Left cardiac atrium (tissue), 4 donors: ENCODE measurements around the gene MAPK14. TPM values are rescaled to one million over a fixed set of nuclear protein-coding genes. Genes with fewer than 3 reads are reported as not detected.
"Not testable (repeated sequence)": the region's sequence is repeated elsewhere in the genome, so short reads cannot be mapped to it uniquely, and the experiment has no call there.

ENCODE experiments used
- ATAC-seq, 2 donors: fragments of 200-7000 bp; cut with Tn5 transposase; one replicate each; pipeline ENCODE4 v1.9.1; 2020; ENCODE audit warnings: mild to moderate bottlenecking in 2 of 2, moderate library complexity in 2 of 2
- DNase-seq: peaks from one replicate; pipeline ENCODE4 v3.0.0-alpha.2; 2020
- intact Hi-C, 2 donors: fragments of 100-400 bp; cut with DNase I; formaldehyde crosslinking; loops; one replicate each; pipeline versions ENCODE4 v1.14.1 to v1.15.1; 2022 to 2023
- total RNA-seq, 2 donors: library from RNA; stranded (reverse); fragmentation: NEBNext Ultra II Directional; extraction: Animal tissue kit (Norgen Biotek cat#: 25700); gene quantifications; one replicate each; pipeline ENCODE4 v1.2.1, GENCODE V29; 2021
- donor health status: DM: no; HTN: yes; CAD: no.
- donor health status: DM: no; HTN: yes; CAD: no; lungs with severe emphysema.
- donor health status: DM: yes; HTN: yes; CAD: no.
- donor health status: Dilated cardiomyopathy.

Gene MAPK14
- total RNA-seq, 2 donors from 2014 or later, result 36.1 to 38.4 TPM

DNA sequence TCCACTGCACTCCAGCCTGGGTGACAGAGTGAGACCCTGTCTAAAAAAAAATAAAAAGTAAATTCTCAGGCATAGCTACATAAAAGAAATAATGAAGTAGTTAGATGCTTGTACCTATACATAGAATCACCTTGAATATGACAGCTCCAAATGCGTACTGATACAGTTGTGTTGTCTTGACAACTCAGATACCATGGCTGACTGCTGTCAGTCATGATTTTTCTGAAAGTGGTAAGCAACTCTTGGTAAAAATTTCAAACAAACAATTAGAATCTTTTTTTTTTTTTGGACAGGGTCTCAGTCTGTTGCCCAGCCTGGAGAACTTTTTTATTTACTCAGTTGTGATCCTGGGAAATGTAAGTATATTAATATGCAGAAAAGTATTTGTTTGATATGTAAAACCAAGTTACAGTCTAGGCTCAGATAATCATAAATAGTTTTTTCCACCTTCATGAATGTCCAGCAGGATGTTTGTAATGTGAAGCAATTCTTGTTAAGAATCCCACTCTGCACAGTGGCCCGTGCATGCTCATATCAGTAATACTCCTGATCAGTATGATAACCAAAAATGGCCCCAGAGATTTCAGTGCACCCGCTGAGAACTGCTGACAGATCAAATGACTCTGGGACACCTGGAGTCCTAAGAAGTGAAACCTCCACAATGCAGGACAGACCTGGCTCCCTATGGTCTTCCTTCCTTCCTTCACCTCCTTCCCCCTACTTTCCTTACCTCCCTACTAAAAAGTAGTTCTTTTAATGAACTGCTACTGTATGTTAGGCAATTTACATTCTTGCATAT lies 88.7 kb downstream of the MAPK14 start:
- ATAC-seq (no peak), DNase-seq (no peak)
- intact Hi-C loops, result no loop called here

DNA sequence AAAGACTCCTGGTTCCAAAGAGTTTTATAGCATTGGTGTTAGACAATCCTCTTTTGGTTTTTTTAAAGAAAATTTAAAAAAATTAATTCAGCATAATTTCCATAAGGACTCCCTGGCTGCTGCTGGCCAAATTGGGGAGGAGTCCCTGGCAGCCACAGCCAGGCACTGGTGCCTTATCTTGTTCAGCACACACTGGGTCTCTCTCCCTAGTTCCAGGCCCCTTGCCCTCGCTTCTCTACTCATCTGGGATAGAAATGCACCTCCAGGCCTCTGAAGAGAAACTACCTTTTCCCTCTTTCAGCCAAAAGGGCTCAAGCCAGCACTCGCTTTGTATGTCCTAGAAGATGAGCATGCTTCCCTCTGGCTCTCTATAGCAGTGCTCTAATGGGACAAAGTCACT lies 89.3 kb downstream of the MAPK14 start:
- no peak for ATAC-seq
- DNase-seq, result no peak
- intact Hi-C loops, result no loop called here

DNA sequence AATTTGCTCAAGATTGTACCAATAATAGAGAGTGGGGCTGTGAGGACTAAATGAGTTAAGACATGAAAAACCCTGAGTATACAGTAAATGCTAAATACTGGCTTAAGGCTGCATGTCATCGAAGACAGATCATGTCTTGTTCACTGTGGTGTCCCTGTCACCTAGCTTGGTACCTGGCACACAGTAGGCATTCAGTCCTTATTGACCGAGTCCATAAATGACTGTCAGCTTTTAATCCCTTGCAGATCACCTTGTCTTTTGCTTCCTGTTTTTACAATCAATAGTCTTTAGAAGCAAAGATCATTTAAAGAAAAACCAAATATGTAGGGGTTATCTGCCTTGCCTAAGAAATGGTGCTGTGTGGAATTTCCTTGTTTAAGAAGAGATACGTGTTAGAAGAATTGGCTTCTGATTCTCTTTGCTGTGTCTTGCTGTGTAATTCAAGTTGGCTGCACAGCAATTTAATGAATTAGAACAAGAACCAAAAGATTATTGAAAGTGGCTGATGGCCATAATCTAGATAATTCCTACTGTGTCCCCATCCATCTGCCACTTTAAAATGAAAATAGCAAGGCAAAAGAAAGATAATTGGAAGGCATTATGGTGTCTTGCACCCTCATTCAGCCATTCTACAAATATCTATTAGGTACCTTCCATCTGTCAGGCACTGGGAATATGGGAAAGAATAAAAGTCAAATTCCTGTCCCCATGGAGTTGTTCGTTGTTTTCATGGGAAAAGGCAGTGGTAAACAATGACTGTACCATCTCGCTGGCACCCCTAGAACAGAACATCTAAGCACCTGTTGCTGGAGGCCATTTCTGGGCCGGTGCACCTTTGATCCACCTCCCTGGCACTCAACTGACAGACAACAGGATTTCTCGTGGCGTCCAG lies 90.3 kb downstream of the MAPK14 start:
- intact Hi-C loops, result no loop called here

DNA sequence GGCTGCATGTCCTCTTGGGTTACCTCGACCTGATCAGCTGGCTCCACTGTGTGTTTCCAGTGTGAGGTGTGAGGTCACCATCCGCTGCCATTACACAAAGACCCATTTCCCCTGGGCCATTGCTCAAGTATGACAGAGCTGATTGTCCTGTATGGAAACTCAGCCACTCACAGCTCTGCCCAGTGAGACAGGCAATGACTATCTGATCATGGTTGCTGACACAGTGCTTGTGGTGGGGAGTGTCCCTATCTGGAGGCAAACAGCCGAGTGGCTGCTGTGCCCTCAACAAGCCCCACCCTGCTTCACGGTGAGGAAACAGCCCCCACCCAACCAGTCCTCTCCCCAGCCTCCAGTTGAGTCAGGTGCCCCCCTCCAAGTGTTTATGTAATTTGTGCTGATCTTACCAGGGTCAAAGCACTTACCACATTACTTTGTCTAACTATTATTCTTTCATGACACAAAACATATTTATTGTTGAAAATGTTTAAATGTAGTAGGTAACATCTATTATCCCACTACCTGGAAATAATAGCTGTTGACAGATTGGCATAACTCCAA lies 91.0 kb downstream of the MAPK14 start:
- ATAC-seq (peak in 1 of 2 donors; percentile 25), DNase-seq (no peak)
- intact Hi-C loops, result no loop called here

More for the DNA sequence above, 90.3 kb downstream of the MAPK14 start:
- ATAC-seq (no peak), DNase-seq (no peak)

DNA sequence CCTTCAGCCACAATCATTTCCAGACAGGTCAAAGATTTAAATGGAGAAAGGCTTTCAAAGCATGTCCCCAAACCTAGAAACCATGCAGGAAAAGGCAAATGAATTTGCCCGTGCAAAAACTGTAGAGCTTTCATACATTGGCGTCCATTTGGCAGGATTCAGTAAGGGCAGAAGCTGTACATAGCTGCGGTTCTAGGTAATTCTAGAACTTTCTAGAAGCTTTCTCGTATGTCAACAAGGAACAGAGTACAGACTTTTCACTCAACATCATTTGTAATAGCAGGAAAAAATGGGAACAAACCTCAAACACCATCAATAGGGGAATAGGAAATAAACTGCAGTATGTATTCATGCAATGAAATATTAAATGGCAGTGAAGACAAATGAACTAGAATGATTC lies 91.6 kb downstream of the MAPK14 start:
- intact Hi-C loops, result no loop called here
- ATAC-seq (no peak), DNase-seq (no peak)

DNA sequence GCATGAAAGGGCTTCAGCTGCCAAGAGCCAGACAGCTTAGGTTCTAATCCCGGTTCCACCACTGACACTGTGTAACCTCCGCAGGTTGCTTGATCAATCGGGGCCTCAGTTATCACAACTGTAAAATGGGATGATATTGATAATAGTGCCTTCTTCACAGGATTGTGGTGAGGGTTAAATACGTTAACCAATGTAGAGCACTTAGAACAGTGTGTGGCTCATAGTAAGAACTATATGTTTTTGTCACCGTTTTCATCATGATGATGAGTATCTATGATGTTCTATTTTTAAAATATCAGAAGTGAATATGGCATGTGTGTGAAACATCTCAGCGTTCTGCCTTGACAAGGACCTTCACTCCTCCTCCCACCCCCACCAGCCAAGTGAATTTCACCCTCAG lies 92.4 kb downstream of the MAPK14 start:
- no peak for DNase-seq
- intact Hi-C loops, result loop anchor here in 1 of 2 donors (5.0 kb wide), 1 partner anchor 77 kb away; the partner anchor contains the start of gene BRPF3
- no peak for ATAC-seq

DNA sequence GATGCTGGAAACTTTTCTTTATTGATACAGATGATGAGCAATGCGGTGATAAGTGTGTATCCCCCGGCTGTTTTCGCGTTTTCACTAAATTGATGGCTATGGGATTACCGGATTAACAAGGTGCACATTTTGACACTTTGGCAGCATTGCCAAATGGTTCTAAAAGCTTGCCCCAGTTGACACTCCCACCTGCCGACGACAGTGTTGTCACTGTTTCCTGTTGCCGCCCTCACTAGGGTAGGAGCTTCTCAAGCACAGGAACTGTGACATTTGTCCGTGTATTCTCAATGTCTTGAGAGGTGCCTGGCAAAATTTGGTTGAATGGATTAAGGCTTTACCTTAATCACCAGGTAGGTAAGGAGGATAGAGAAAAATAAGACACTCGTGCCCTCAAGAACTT lies 92.9 kb downstream of the MAPK14 start:
- peak in 1 of 2 donors; percentile 32 for ATAC-seq
- intact Hi-C loops, result loop anchor here in 1 of 2 donors (5.0 kb wide), 1 partner anchor 77 kb away; the partner anchor contains the start of gene BRPF3
- DNase-seq, result no peak

DNA sequence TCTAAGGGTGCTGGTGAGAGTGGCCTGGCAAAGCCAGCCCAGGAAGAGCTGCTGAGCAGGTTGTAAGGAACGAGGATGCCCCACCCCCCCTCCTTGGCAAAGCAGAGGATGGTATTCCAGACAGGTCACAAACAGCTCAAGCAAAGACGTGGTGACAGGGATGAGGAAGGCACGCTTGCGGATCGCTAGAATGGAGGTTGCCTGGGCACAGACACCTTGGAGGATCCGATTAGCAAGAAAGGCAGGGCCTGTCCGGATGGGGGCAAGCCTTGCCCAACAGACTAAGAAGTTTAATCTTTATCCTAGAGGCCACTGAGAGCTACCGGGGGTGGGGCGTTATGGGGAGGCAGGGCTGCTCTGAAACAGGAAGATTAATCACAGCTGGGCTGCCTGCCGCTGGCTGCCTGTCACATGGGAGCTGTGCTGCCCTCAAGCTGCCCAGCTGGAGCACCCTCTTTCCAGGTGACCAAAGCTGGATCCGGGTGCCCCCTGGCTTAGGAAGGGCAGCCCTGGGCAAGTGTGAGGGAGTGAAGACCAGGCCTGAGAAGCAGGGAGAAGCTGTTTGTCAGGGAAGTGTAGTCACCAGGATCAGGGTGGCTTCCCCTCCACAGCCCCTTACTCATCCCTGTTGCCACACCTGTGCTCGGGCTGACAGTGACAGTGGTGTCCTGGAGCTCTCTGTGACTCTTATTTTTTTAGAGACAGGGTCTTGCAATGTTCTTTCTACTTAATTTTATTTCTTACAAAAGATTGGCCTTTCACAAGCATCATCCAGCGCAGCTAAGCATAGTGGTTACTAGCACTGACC lies 93.6 kb downstream of the MAPK14 start:
- peak; percentile 56 for DNase-seq
- peak; percentile 55 to 71 for ATAC-seq
- intact Hi-C loops, result loop anchor here in 1 of 2 donors (5.0 kb wide), 1 partner anchor 76 kb away; the partner anchor contains the start of gene BRPF3

DNA sequence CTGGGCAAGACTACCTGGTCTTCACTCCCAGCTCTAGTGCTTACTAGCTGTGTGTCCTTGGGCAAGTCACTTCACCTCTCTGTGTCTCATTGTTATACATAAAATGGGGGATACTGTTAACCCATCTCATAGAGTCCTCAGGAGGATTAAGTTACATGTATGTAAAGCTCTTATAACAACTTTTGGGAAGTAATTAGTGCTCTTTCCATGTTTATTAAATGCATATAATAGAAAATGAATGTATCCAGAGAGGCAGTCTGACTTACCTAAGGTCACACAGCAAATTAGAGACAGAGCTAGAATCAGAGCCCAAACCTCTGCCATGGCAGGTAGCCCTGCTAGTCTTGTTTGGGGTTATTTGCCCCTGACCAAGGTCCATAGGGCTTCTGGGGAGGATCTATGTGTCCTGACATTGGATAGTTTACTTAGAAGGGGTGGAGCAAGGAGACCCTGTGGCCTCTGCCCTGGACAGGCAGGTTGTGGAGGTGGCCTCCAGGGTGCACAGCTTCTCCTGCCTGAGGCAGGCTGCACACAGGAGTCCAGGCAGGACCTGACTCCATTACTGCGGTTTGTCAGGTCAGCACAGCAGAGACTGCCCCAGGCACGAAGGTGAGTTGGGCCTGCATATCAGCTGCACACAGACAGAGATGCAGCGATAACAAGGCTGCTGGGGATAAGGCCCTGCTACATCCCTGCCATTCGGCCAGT lies 94.3 kb downstream of the MAPK14 start:
- ATAC-seq, result no peak
- intact Hi-C loops, result loop anchor here in 1 of 2 donors (5.0 kb wide), 1 partner anchor 75 kb away; the partner anchor contains the start of gene BRPF3
- DNase-seq, result no peak

DNA sequence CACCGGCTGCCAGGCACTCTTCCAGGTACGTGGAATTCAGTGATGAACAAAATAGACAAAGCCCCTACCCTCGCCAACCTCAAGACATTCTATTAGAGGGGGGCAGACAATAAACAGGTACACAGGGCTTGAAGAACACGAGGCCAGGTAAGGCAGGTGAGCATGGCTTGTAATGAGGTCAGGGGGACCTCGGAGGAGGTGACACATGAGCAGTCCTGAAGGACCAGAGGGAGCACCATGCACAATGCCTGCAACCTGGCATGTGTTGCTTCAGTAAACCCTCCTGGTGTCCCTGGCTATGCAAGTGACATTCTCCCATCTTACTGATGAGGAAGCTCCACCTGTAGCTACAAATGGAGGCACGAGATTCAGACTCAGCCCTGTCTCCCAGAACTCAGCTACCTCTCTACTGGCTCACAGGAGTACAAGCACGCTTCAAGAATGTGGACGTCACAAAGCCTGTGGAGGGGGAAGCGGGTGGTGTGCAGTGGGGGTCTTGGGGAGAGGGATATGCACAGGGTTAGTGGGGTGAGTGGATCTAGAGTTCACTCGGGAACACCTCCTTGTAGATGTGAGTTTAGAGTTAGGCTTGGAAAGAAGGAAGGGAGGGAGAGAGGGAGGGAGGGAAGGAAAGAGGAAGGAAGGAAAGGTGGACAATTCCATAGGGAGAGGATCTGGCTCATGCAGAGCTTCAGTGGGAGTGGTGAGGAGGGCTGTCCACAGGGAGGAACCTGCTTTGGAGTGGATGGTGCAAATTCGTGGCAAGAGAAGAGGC lies 95.1 kb downstream of the MAPK14 start:
- intact Hi-C loops, result loop anchor here in 1 of 2 donors (5.0 kb wide), 1 partner anchor 75 kb away; the partner anchor contains the start of gene BRPF3
- no peak for ATAC-seq
- DNase-seq, result no peak

DNA sequence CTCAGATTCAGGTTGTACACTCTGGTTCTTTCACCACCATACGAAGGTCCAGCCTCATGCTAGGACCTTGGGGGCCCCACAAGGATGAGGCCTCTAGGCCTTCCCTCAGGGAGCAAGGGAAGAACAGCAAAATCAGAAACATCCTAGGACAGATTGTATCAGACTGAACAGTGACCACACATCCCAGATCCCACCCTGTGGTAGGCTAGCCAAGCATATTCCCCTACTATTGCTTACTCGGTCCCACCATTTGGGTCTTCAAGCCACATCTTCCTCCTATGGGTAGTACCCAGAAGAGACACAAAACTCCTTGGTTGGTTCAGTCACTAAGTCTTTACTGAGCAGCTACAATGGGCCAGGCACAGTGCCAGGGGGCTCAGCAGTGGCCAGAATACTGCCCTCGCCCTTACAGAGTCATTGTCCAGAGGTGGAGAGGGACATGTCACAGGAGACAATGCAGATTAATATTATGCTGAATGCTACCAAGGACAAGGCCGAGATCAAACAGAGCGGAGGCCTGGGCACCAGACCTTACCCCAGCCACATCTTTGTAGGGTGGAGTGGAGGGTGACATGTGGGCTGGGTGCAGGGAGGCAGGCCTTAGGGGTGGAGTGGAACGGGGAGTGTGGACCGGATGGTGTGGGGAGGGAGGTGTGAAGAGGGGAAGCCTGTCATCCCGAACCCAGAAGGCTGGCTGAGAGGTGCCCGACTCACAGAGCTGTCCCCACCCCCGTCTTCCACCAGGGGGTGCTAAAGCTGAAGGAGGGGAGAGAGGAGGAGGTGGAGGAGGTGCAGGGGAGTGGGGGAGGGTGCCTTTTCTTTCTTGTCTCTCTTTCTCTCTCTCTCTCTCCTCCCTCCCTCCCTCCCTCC lies 95.9 kb downstream of the MAPK14 start:
- peak; percentile 77 for DNase-seq
- intact Hi-C loops, result loop anchor here in 1 of 2 donors (5.0 kb wide), 1 partner anchor 74 kb away; the partner anchor contains the start of gene BRPF3
- ATAC-seq, result peak; percentile 76 to 84

DNA sequence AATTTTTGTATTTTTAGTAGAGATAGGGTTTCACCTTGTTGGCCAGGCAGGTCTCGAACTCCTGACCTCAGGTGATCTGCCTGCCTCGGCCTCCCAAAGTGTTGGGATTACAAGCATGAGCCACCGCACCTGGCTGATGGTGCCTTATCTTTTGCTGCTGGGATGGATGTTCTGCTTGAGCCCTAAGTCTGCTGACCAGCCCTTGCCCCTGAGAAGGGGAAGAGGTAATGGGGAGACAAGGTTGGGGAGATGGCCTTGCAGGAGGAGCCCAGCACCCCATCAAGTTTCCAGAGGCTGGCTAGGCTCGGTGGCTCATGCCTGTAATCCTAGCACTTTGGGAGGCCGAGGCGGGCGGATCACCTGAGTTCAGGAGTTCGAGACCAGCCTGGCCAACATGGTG lies 96.7 kb downstream of the MAPK14 start:
- DNase-seq, ATAC-seq: not testable (repeated sequence)
- intact Hi-C loops, result loop anchor here in 1 of 2 donors (5.0 kb wide), 1 partner anchor 73 kb away; the partner anchor contains the start of gene BRPF3

DNA sequence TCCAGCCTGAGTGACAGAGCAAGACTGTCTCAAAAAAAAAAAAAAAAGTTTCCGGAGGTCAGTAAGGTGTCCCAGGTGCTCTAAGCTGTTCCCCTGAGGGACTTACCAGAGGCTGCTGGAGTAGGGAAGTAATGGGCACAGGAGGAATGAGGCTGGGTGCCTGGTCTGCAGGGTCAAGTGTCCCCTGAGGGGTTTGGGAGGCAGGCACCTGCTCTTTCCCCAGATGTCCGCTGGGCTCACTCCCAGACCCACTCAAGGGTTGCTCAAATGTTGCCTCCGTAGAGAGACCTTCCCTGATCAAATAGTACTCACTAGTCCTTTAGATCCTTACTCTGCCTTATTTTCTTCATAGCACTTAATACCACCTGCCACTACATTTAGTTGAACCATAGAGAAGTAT lies 97.3 kb downstream of the MAPK14 start:
- intact Hi-C loops, result loop anchor here in 1 of 2 donors (5.0 kb wide), 2 partner anchors 72 to 232 kb away; partner anchors contain the start of gene BRPF3

DNA sequence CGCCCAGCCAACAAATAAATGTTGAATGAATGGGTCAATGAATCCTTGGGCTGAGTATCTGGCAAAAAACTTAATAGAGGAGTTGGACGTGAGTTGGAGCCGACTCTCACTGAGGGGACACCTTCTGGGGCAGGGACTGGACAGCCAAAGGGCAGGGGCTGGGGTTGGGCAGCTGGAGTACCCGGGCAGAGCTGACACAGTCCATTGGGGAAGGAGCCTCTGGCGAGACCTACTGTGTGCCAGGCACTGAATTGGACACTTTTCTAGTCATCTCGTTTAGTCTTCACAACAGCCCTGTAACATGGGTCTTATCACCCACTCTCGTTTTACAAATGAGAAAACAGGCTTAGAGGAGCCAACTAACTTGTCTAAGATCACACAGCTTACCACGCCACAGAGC lies 98.0 kb downstream of the MAPK14 start:
- no peak for DNase-seq
- ATAC-seq, result no peak
- intact Hi-C loops, result loop anchor here in 1 of 2 donors (5.0 kb wide), 1 partner anchor 232 kb away; no protein-coding TSS in a partner anchor

More for the DNA sequence above, 97.3 kb downstream of the MAPK14 start:
- ATAC-seq, result no peak
- no peak for DNase-seq

DNA sequence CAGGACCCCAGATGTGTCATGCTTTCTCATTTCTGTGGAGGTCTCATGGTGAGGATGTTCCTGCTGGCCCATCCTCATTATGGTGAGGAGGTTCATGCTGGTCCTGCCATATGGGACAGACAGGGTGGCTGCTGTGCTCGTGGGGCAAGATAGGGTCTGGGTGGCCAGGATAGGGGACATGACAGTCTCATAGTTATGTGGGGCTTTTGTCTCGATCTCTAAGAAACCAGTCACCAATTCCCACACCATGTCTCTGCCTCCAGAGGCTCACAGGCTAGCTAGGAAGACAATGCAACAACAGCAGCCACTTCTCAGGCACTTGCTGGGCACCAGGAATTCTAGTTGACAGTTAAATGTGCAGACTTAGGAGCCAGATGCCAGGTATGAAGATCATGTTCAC lies 98.5 kb downstream of the MAPK14 start:
- DNase-seq (no peak), ATAC-seq (no peak)
- intact Hi-C loops, result loop anchor here in 1 of 2 donors (5.0 kb wide), 1 partner anchor 231 kb away; no protein-coding TSS in a partner anchor
